GM19238 (cell line): ENCODE data around the gene RTKN2.
"Not testable (repeated sequence)": the region's sequence is repeated elsewhere in the genome, so short reads cannot be mapped to it uniquely, and the experiment has no call there.

Source experiments
- DNase-seq: peaks from one replicate; pipeline ENCODE4 v3.0.0; 2011; ENCODE audit warnings: low spot score; ENCODE audit not compliant: insufficient read length

The RTKN2 gene

DNA sequence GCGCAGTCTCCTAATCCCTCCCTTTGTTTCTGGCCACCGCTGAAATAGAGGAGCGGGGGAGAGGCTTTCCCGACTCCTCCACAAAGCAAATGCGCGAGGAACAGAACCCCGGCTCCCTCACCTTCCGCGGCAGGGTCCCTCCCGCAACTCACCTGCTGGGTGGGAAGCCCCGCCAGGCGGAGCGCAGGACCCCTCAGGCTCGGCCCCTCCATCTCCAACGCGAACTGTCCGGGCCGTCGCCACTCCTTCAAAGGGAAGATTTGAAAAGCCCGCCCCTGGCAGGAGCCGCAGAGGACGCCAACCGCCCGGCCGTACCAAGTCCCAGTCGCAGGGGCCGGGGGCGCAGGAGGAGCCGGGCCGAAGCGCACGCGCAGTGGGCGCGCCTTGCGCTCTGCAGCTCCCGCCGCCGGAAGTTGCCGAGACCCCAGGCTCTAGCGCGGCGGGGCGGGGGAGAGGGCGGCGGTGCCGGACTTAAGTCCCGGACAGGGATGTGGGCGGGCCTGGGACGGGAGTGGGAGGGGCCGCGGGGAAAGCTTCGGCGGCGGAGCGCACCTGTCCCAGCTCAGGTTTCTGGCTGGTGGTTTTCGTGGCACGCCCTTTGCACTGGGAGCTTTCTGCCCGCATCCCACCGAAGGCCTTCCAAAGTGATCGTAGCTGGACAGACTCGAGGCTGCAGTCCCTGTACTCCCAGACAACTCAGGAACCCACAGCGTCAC, at the start of gene RTKN2:
Gene RTKN2, minus strand, starts transcription at position 446 of the 716 bp plus-strand sequence. Its CDS starts 234 bp downstream, at position 212.
- peak; percentile 55 for DNase-seq

GRCh38 chr10:62317257-62317656, 48.6 kb upstream of the RTKN2 start:
- DNase-seq: no peak

- no peak for DNase-seq
Observed at GRCh38 chr10:62309254-62309653, 40.6 kb upstream of the RTKN2 start.

GRCh38 chr10:62308101-62308500, 39.5 kb upstream of the RTKN2 start:
- DNase-seq: no peak

DNA sequence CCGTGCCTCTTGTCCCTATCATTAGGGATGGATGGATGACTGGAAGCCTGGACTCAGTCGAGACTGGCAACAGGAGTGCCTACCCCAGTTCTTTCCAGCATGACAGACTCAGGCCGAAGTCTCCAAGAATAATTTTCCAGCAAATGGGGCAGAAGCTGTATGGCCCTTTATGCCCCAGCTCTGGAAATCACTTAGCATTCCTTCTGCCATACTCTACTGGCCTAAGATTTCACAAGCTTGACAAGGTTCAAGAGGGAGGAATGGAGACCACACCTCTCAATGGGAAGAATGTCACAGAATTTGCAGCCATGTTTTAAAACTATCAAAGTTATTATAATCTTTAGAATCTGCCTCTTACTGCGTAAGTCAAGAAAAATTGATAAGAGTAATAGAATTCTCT, 39.0 kb upstream of the RTKN2 start:
- no peak for DNase-seq

DNA sequence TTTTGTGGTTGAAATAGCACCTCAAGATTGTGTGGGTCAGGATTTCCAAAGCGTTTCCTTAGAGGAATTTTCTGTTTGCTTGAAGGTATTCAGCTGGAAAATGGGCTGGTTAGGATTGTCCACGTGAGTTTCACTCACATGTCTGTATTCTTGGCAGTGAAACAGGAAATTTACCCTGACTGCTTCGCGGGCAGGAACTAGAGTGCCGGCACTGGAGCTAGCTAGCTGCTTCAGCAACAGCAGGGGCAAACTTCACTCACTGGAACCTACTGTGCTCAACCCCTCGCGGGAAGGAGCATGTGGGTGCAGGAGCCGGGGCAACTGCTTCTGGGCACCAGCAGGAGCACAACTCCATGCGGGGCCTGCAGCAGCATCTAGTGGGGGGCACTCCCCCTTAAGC, 38.0 kb upstream of the RTKN2 start:
- DNase-seq: no peak

DNA sequence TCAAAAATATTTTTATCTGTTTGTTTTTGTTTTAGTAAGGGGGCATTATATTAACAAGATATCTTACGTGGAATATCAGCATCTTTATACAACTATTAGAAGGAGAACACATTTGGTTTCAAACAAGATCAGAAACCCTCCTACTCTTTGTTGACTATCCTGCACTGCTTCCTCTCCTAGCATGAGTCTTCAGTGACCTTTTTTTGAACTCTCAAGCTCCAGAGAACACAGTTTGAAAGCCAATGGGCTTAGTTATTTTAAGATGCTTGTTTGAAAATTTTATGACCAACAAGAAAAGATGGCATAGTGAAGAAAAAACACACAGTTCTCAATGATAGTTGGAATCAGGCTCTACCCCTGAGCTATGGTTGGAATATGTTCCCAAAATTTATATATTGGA, 37.2 kb upstream of the RTKN2 start:
- DNase-seq: no peak

GRCh38 chr10:62303922-62304321, 35.3 kb upstream of the RTKN2 start:
- no peak for DNase-seq

GRCh38 chr10:62302760-62303159, 34.1 kb upstream of the RTKN2 start:
- no peak for DNase-seq

GRCh38 chr10:62297857-62298256, 29.2 kb upstream of the RTKN2 start:
- no peak for DNase-seq

DNA sequence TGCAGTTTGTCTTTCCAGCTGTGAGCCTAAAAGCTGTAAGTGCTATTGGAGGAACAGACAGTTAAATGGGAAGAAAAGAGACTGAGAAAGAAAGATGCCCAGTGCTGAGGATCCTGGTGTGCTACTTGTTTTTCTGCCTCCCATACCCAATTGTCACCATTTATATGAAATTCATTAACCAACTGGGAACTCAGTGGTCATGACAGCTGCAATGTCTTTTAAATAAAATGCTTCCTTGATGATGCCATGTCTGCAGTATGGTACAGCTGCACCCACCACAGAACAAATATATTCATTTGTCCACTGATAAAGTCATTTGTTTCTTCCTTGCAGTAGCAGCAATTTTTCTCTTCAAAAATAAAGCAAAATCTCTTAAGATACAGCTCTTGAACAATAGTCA, 15.6 kb upstream of the RTKN2 start:
- DNase-seq: no peak

DNA sequence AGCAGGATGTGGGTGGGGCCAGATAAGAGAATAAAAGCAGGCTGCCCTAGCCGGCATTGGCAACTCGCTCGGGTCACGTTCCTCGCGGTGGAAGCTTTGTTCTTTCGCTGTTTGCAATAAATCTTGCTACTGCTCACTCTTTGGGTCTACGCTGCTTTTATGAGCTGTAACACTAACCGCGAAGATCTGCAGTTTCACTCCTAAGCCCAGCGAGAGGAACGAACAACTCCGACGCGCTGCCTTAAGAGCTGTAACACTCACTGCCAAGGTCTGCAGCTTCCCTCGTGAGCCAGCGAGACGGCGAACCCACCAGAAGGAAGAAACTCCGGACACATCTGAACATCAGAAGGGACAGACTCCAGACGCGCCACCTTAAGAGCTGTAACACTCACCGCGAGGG, 12.7 kb upstream of the RTKN2 start:
- DNase-seq: not testable (repeated sequence)

- DNase-seq: not testable (repeated sequence)
Observed at GRCh38 chr10:62280392-62280791, 11.7 kb upstream of the RTKN2 start.

DNA sequence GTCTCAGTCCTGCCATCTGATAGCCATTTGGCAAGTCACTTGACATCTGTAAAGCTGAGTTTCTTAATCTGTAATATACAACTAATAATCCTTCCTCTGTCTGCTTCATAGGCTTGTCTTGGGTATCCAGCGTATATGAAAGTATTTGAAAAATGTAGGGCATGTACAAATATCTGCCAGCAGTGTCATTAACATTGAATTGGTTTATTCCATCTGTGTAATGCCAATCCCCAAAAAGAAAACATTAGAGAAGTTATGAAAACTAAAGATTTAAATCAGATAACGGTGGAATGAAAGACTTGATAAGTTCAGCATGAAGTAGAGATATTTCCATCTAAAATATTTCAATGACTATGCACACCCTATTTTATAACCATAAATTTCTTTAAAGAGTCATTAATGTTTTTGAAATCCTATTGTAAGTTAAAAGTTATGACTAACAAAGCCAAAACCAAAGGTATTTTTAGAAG, 9.8 kb upstream of the RTKN2 start:
- no peak for DNase-seq

- no peak for DNase-seq
Observed at GRCh38 chr10:62277971-62278370, 9.3 kb upstream of the RTKN2 start.

DNA sequence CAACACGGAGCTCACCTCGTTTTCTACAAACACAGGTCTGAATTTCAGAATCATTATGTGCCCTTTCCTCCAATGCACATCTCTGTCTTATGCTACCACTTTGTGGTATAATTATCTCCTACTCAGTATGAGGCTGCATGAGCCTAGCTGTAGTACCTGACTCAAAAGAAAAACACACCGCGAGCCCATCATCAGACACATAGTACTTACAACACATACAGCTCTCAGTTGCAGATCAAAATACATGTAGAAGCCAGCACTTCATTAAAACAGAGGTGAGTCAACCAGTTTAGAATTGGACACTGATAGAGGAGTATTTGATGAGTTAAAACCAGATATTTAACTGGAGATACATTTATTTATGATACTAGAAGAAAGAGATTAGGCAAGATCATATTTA, 1.4 kb upstream of the RTKN2 start:
- DNase-seq: no peak

DNA sequence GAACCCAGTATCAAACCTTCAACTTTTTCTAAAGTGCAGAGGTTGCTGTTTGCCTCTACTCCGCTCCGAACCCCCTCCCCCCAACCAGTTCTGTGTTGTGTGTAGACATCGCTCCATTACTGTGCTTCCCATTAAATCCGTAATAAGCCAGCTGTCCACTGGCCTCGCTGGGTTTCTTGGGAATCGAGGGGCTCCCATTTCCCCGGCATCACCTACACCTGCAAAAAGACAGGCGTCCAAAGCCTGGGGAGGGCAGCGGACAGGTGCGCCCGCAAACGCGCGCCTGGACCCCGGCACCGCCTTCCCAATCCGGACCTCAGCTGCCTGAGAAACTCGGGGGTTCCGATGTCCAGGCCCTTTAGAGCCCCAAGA, 631 bp downstream of the RTKN2 start:
- no peak for DNase-seq

DNA sequence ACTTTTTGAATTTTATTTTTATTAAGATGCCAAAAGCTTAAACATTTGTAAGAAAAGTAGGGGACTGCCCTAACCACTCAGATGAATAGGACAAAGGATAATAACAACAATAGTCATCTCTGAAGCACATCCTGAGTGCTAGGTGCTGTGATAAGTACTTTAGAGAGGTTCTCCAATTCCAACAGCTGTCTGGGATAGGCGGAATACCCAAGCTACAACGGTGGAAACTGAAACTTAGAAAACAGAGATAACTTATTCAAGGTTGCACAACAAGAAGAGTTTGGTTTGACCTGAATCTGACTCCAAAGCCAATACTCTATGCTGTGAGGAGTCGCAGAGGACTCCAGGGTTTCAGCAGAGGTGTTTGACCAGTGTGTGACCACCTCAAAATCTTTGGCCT, 2.0 kb downstream of the RTKN2 start:
- no peak for DNase-seq

DNA sequence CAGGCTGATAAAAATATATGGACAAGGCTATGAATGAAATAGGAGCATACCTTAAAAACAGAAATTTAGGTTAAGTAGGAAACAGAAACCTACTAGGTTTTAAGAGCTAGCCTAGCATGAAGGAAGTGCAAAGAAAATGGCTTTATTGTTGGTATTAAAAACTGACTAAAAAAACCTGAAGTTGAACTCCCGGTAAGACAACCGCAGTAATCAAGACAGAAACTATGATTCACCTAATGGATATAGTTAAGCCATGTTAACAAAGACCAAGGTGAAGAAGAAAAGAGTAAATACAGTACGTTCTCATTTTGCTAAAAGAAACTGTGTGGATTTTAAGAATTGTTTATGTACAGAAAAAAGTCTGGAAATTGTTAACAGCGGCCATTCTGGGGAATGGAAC, 2.5 kb downstream of the RTKN2 start:
- no peak for DNase-seq

DNA sequence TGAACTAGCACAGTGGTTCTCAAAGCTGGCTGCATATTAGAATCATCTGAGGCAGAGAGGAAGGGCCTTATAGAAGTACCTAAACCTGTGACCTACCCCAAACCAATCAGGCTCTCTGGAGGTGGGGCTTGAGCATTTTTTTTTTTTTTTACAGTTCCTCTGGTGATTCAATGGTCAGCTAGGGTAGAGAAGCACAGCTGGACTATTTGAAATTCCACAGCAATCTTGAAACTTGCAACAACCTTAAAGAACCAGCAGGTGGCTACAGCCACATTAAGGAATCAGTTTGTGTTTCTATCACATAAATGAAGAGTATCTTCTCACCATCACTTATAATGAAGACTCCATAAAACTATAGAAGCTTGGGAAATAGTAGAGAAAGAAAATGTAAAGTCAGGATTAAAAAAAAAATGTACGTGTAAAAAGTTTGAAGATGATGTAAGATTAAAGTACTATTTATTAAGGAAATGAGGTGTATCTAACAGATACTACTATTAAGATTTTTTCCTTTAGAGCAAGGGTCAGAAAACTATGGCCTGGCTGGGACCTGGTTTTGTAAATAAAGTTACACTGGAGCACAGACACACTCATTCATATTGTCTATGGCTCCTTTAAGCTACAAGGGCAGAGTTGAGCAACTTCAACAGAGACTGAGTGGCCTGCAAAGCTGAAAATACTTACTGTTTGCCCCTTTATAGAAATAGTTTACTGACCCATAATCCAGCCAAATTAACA, 3.8 kb downstream of the RTKN2 start:
- DNase-seq: no peak

- no peak for DNase-seq
Observed at GRCh38 chr10:62264126-62264525, 4.5 kb downstream of the RTKN2 start.

DNA sequence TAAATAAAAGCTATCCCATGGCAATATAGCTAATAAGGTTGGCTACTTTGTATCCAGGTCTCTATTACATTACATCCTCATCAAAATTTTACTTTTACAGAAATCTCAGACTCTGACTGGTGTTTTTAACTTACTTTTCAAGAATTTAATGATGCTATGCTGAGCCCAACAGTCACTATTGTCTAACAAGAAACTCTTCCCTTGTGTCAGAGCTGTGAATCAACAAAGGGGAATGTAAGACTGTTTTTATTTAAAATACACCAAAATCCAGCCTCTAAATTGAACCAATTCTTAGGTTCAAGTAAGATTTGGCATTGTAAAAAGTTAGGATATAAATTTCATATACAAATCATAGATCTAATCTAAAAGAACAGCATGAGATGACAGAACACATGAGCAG, 7.0 kb downstream of the RTKN2 start:
- DNase-seq: no peak

GRCh38 chr10:62259998-62260397, 8.6 kb downstream of the RTKN2 start:
- DNase-seq: no peak
